Activated CD4-positive, alpha-beta T cell treated with anti-CD3 and anti-CD28 coated beads for 36 hours (primary cell): ENCODE results near the gene TULP4. TPM values are rescaled to one million over a fixed set of nuclear protein-coding genes. Genes with fewer than 3 reads are reported as not detected.

Experiments
- ATAC-seq: fragments of 200-7000 bp; cut with Tn5 transposase; one replicate; pipeline ENCODE4 v1.10.0; 2021; ENCODE audit warnings: mild to moderate bottlenecking, moderate library complexity
- CTCF ChIA-PET: fragments of 350-600 bp; sonication (Branson Sonifier 250); formaldehyde crosslinking; loops from one replicate; lab custom pipeline; 2021; ENCODE audit warnings: antibody characterized with exemption; lab: Charles Lee
- POLR2A ChIA-PET: fragments of 350-600 bp; sonication (Branson Sonifier 250); formaldehyde crosslinking; loops from one replicate; lab custom pipeline; 2021; ENCODE audit warnings: antibody characterized with exemption, inconsistent platforms; lab: Charles Lee
- DNase-seq: peaks from one replicate; pipeline ENCODE4 v3.0.0-alpha.2; 2020
- H3K27ac Mint-ChIP-seq: one replicate; pipeline ENCODE4 v1.8.0; 2021; ENCODE audit warnings: mixed read lengths
- H3K27me3 Mint-ChIP-seq: one replicate; pipeline ENCODE4 v1.8.0; 2021; ENCODE audit warnings: mixed read lengths
- H3K36me3 Mint-ChIP-seq: one replicate; pipeline ENCODE4 v1.8.0; 2021; ENCODE audit warnings: low read depth, mixed read lengths
- H3K4me1 Mint-ChIP-seq: one replicate; pipeline ENCODE4 v1.8.0; 2021; ENCODE audit warnings: mixed read lengths
- H3K4me3 Mint-ChIP-seq: one replicate; pipeline ENCODE4 v1.8.0; 2021; ENCODE audit warnings: mild to moderate bottlenecking, moderate library complexity, mixed read lengths
- H3K9me3 Mint-ChIP-seq: one replicate; pipeline ENCODE4 v1.8.0; 2021; ENCODE audit warnings: low read depth, mixed read lengths
- intact Hi-C, 2 experiments: fragments of 100-400 bp; cut with DNase I in 1 of 2; cut with micrococcal nuclease in 1 of 2; formaldehyde crosslinking; loops; one replicate each; pipeline versions ENCODE4 v1.14.2 to v1.15.1; 2022 to 2024; cut with DNase I, micrococcal nuclease
- total RNA-seq, 2 experiments: library from RNA; stranded (reverse); gene quantifications; one replicate each; pipeline ENCODE4 v1.2.3, GENCODE V29; 2021

The TULP4 gene
- total RNA-seq, 2 experiments from 2014 or later: 11.8 to 14.3 TPM

DNA sequence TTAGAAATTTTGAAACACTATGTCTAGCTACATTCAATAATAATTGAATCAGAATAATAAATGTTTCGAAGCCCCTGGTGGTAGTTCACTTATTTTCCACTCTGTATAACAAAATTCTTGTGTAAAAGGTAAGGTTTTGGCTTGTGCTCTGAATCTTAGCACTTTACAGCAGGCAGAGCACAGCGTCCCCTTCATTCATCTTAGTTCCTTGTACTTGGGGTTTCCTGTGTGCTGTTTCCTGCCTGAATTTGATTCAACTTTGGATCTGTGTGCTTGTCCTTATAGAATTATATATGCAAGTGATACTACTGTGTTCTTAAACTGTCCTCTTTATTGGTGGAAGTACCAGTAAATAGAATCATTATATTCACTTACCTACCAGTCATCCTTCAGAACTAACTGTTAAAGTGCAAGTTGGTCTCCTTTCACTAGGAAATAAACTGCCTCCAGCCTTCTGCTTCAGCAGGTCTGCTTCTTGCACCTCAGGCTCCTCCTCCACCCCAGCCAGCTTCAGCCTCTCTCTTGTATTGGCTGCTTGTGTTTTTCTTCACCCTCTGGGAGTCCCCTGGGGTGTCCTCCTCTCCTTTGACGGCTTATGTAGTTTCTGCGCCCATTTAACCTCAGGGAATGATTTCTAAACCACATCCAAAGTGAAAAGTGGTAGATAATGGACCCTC lies 28.8 kb upstream of the TULP4 start:
- ChIA-PET POLR2A (interaction anchor here (0.9 kb wide), 1 partner anchor 274 kb away, joined by 5 read pairs; no protein-coding TSS in a partner anchor), CTCF (interaction anchor here (2.1 kb wide), 1 partner anchor 12 kb away, joined by 6 read pairs; no protein-coding TSS in a partner anchor)
- Mint-ChIP-seq H3K27me3 (no peaks in the 10 kb centered on the region), H3K4me3 (no peak overlapping the region), H3K4me1 (peaks cover 34% of the 10 kb centered on the region), H3K27ac (peak overlapping the region; percentile 44), H3K36me3 (no peaks in the 10 kb centered on the region), H3K9me3 (no peaks in the 10 kb centered on the region)
- ATAC-seq (peak; percentile 83), DNase-seq (peak; percentile 32)
- intact Hi-C loops: no loop called here

DNA sequence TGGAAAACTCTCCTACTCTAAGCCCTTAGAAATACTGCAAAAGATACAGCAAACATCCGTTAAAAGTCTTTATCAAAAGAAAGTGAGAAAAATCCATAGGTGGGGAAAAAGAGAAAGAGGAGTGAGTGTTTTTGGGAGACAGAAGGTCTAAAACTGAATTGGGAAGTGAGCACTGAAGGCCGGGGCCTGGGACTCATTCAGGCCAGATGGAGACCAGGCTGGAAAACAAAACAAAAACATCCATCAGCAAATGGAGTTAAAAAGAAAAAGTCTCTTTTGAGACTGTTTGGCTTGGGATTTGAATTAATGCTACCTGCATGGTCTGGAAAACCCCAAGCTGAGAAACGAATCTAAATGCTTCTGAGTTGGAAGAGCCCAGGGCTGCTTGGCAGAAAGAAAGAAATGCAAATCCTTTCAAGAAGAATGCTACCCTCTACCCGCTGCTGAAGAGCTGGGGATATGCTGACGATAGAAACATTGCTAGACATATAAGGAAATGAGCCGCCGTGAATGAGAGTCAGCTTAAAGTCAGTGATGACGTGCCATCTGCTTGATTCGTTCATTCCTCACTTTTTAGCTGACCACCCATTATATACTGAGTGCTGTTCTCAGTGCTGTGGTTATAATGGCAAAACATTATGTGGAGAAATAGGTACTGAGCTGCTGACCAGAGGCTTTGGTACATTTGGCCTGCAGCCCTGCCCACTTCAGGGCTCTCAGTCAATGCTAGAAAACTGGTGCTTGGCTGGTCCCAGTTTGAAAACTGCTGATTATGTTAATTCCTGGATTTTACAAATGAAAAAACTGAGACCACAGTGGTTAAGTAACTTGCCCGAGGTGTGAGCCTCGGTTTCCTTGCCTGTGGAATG lies 28.0 kb upstream of the TULP4 start:
- CTCF ChIA-PET: interaction anchor here (1.5 kb wide), 1 partner anchor 63 kb away, joined by 4 read pairs; no protein-coding TSS in a partner anchor
- Mint-ChIP-seq H3K9me3 (no peaks in the 10 kb centered on the region), H3K36me3 (no peaks in the 10 kb centered on the region), H3K27ac (peak overlapping the region; percentile 44), H3K4me1 (peaks cover 34% of the 10 kb centered on the region), H3K27me3 (no peaks in the 10 kb centered on the region), H3K4me3 (no peak overlapping the region)
- POLR2A ChIA-PET: interaction anchor here (0.9 kb wide), 1 partner anchor 275 kb away, joined by 5 read pairs; no protein-coding TSS in a partner anchor
- intact Hi-C loops: no loop called here
- peak; percentile 84 for ATAC-seq
- peak; percentile 30 for DNase-seq

DNA sequence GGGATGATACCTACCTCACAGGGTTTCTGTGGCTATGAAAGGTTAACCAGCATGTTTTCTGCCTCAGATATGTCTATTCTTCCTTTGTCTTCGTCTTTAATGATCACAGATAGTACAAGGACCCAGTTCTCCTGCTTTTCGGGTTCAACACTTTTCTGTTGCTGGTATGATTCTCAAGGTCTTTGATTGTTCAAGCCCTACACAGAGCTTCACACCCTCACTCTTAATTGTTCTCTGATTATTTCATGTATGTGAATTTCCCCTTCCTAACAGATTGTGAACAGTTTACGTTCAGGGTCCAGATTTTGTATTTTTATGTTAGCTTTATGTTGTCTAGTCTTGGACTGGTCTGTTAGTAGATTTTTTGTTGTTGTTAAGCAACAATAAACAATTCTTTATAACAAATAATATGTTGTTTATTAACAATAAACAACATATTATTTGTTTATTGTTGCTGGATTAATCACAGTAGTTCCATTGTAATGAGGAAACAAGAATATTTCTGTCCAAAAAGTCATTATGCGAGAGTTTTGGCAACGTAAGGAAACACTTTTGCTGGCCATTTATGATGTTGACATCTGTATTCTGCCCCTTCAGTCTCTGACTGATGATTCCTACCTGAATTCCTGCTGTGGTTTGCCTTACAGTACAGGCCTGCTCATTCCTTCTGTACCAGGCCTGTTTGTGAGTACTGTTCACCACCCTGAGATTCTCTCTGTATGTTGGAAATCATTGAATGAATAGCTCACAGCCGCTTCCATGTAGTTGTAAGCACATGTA lies 27.2 kb upstream of the TULP4 start:
- Mint-ChIP-seq H3K4me3 (no peak overlapping the region), H3K27me3 (no peaks in the 10 kb centered on the region), H3K9me3 (no peaks in the 10 kb centered on the region), H3K36me3 (no peaks in the 10 kb centered on the region), H3K27ac (peak overlapping the region; percentile 61), H3K4me1 (peaks cover 41% of the 10 kb centered on the region)
- DNase-seq (no peak), ATAC-seq (no peak)
- intact Hi-C loops: no loop called here
- POLR2A ChIA-PET: no interaction called here
- CTCF ChIA-PET: interaction anchor here (1.5 kb wide), 1 partner anchor 64 kb away, joined by 4 read pairs; no protein-coding TSS in a partner anchor

DNA sequence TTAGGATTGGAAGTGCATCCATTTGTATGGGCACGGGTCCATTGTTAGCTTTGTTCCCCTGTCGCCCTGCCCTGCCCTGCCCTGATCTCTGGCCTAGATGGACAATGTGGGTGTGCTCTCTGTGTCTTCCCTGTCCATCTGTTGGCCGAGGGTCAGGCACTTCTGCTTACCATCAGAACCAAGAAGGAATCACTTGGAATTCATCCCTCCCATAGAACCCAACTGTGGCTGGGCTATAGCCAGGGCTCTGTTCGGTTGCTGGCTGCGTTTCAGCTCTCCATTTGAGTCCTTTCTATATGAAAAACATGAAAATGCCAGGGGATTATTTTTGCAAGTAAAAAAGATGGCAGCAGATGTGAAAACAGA lies 26.6 kb upstream of the TULP4 start:
- Mint-ChIP-seq H3K4me3 (no peak overlapping the region), H3K27ac (no peak overlapping the region), H3K36me3 (no peaks in the 10 kb centered on the region), H3K4me1 (peaks cover 47% of the 10 kb centered on the region), H3K27me3 (no peaks in the 10 kb centered on the region), H3K9me3 (no peaks in the 10 kb centered on the region)
- POLR2A ChIA-PET: no interaction called here
- CTCF ChIA-PET: interaction anchor here (1.5 kb wide), 1 partner anchor 65 kb away, joined by 4 read pairs; no protein-coding TSS in a partner anchor
- ATAC-seq (no peak), DNase-seq (no peak)
- intact Hi-C loops: no loop called here

DNA sequence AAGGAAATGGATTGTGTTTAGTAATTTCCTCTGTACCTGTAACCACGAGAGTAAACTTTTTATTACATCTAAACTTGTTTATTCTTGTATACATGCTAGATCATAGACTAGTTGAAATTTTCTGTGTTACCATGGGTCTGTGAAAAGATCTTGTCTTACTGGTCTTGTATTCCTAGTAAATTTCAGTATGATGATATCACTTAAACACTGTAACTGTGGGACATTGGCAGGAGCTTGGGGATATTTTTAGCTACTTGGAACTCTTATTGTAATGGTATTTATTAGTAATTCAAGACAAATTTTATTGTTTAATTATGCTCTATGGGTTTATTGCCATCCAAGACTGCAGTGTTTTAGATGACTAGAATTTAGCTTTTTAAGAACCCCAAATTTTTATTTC lies 25.9 kb upstream of the TULP4 start:
- DNase-seq (no peak), ATAC-seq (no peak)
- Mint-ChIP-seq H3K4me1 (peaks cover 54% of the 10 kb centered on the region), H3K27me3 (no peaks in the 10 kb centered on the region), H3K27ac (no peak overlapping the region), H3K9me3 (no peaks in the 10 kb centered on the region), H3K36me3 (no peaks in the 10 kb centered on the region), H3K4me3 (no peak overlapping the region)
- POLR2A ChIA-PET: no interaction called here
- intact Hi-C loops: no loop called here
- CTCF ChIA-PET: no interaction called here

DNA sequence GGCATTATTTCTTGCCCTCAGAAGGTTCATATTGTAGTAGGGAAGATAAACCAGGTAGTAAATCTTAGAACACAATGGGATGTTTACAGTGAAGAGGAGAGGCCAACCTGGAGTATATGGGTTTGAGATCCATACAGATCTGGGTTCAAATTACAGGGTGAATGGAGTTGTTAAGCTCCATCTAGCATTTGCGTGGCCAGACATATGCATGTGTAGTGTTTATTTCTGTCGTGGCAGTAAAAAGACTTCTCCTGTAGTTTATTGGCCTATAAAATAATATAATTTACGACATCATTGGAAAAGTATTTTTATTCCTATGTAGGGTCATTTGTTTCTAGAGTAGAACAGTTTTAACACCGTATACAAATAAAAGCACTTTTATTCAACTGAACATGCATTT lies 25.2 kb upstream of the TULP4 start:
- no peak for ATAC-seq
- no peak for DNase-seq
- Mint-ChIP-seq H3K4me1 (peaks cover 59% of the 10 kb centered on the region), H3K27ac (no peak overlapping the region), H3K4me3 (no peak overlapping the region), H3K27me3 (no peaks in the 10 kb centered on the region), H3K9me3 (no peaks in the 10 kb centered on the region), H3K36me3 (no peaks in the 10 kb centered on the region)
- ChIA-PET CTCF (no interaction called here), POLR2A (no interaction called here)
- intact Hi-C loops: no loop called here

DNA sequence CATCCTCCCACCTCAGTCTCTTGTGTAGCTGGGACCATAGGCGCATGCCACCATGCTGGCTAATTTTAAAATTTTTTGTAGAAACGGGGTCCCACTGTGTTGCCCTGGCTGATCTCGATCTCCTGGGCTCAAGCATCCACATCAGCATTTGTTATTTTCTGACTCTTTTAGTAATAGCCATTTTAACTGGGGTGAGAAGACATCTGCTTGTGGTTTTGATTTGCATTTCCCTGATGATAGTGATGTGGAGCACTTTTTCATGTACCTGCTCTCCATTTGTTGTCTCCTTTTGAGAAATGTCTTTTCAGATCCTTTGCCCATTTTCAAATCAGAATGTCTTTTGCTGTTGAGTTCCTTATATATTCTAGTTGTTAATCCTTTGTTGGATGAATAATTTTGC lies 22.2 kb upstream of the TULP4 start:
- intact Hi-C loops: loop anchor here (1.0 to 5.0 kb wide), 4 partner anchors 19 to 58 kb away; no protein-coding TSS in a partner anchor
- no peaks in the 10 kb centered on the region for H3K9me3 Mint-ChIP-seq
- CTCF ChIA-PET: interaction anchor here (1.0 kb wide), 1 partner anchor 65 kb away, joined by 3 read pairs; no protein-coding TSS in a partner anchor
- no peaks in the 10 kb centered on the region for H3K27me3 Mint-ChIP-seq
- peaks cover 7% of the 10 kb centered on the region for H3K36me3 Mint-ChIP-seq
- peak overlapping the region; percentile 87 for H3K27ac Mint-ChIP-seq
- ATAC-seq (peak; percentile 68), DNase-seq (no peak)
- peaks cover 42% of the 10 kb centered on the region for H3K4me1 Mint-ChIP-seq
- POLR2A ChIA-PET: no interaction called here
- H3K4me3 Mint-ChIP-seq: peak overlapping the region; percentile 58

DNA sequence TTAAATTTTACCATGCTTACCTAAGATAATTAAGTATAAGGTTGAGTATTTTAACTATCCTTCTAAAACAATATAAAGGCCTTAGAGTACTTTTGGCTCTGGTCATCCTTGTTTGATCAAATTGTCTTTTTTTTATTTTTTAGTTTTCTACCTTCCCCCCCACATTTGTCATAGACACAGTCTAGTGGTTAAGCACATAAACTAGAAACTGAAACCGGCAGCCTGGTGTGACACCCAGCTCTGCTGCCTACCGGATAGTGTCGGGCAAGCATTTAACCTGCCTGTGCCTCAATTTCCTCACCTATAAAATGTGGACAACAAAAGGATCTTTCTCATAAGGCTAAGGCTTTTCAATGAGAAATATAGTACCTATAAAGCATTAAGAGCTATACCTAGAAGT lies 21.6 kb upstream of the TULP4 start:
- DNase-seq: peak; percentile 80
- intact Hi-C loops: loop anchor here (1.0 to 5.0 kb wide), 4 partner anchors 19 to 58 kb away; no protein-coding TSS in a partner anchor
- ChIA-PET POLR2A (no interaction called here), CTCF (interaction anchor here (0.8 to 1.0 kb wide), 3 partner anchors 65 to 92 kb away, joined by 3 to 6 read pairs (median 3); no protein-coding TSS in a partner anchor)
- no peaks in the 10 kb centered on the region for H3K27me3 Mint-ChIP-seq
- peaks cover 7% of the 10 kb centered on the region for H3K36me3 Mint-ChIP-seq
- H3K4me3 Mint-ChIP-seq: peak overlapping the region; percentile 58
- no peaks in the 10 kb centered on the region for H3K9me3 Mint-ChIP-seq
- peak; percentile 100 for ATAC-seq
- H3K4me1 Mint-ChIP-seq: peaks cover 37% of the 10 kb centered on the region
- H3K27ac Mint-ChIP-seq: peak overlapping the region; percentile 87

DNA sequence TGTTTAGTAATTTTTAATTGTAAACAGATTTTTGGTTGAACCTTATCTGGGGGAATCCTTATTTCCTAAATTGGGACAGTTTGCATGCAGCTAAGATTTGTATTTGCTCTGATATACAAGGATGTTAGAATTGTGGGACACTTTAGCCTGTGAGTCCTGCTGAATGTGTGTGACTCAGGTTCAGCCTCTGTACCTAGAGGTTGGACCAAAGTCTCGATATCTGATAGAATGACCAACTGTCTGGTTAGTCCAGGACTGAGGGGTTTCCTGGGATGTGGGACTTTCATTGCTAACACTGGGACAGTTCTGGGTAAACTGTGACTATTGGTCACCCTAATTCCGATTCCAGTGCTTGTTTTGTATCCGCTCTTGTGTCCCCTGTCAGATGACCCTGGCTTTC lies 20.2 kb upstream of the TULP4 start:
- H3K4me1 Mint-ChIP-seq: peaks cover 28% of the 10 kb centered on the region
- ATAC-seq (no peak), DNase-seq (no peak)
- H3K27me3 Mint-ChIP-seq: no peaks in the 10 kb centered on the region
- ChIA-PET POLR2A (no interaction called here), CTCF (no interaction called here)
- no peak overlapping the region for H3K4me3 Mint-ChIP-seq
- peaks cover 17% of the 10 kb centered on the region for H3K36me3 Mint-ChIP-seq
- H3K27ac Mint-ChIP-seq: no peak overlapping the region
- peaks cover 9% of the 10 kb centered on the region for H3K9me3 Mint-ChIP-seq
- intact Hi-C loops: loop anchor here in 1 of 2 experiments (5.0 kb wide), 1 partner anchor 60 kb away; no protein-coding TSS in a partner anchor

DNA sequence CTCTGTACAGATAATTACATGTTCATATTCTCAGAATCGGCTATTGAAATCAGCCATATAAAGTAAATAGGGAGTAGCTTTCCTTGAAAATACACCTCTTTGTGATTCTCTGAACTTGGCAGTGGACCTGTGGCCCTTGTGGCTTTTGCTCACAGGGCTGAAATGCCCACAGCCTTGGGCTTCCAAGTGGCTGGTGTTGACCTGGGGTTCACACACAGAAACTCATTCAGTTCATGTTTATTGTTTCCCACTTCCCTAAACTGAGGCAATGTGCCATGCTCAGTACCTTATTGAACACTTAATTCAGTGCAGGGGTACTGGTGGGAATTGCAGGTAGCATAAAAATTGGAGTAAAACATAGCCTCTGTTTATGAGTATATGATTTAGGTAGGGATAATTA lies 19.1 kb upstream of the TULP4 start:
- peaks cover 12% of the 10 kb centered on the region for H3K9me3 Mint-ChIP-seq
- no peak overlapping the region for H3K4me3 Mint-ChIP-seq
- intact Hi-C loops: loop anchor here in 1 of 2 experiments (5.0 kb wide), 1 partner anchor 61 kb away; no protein-coding TSS in a partner anchor
- no peaks in the 10 kb centered on the region for H3K27me3 Mint-ChIP-seq
- CTCF ChIA-PET: no interaction called here
- H3K36me3 Mint-ChIP-seq: peaks cover 23% of the 10 kb centered on the region
- DNase-seq (no peak), ATAC-seq (no peak)
- POLR2A ChIA-PET: no interaction called here
- H3K27ac Mint-ChIP-seq: no peak overlapping the region
- peaks cover 28% of the 10 kb centered on the region for H3K4me1 Mint-ChIP-seq
